Mesenchymal stem cell (in vitro differentiated cells and primary cell): ENCODE measurements around the gene WNK4.

Source experiments
- DNase-seq: peaks from one replicate; pipeline ENCODE4 v3.0.0-alpha.2; 2013
- H2AFZ ChIP-seq: one replicate; pipeline ENCODE4 v1.6.1; 2013; ENCODE audit warnings: low read depth, mild to moderate bottlenecking, control low read depth, inconsistent platforms, low read length, moderate library complexity
- H2AK5ac ChIP-seq: 2 replicates; pipeline ENCODE4 v1.6.1; 2013; ENCODE audit warnings: low read length, moderate library complexity, mild to moderate bottlenecking, inconsistent platforms; ENCODE audit not compliant: severe bottlenecking
- H2BK120ac ChIP-seq: one replicate; pipeline ENCODE4 v1.6.1; 2013; ENCODE audit warnings: low read depth, mild to moderate bottlenecking, inconsistent platforms, low read length, moderate library complexity
- H2BK12ac ChIP-seq, 2 experiments: one replicate each; pipeline ENCODE4 v1.6.1; 2013; ENCODE audit warnings: inconsistent platforms in 2 of 2, low read length in 2 of 2, mild to moderate bottlenecking in 2 of 2, moderate library complexity in 2 of 2, control low read depth in 1 of 2
- H2BK15ac ChIP-seq: one replicate; pipeline ENCODE4 v1.6.1; 2013; ENCODE audit warnings: mild to moderate bottlenecking, low read depth, inconsistent platforms; ENCODE audit not compliant: poor library complexity, severe bottlenecking
- H2BK5ac ChIP-seq: 2 replicates; pipeline ENCODE4 v1.6.1; 2013; ENCODE audit warnings: low read depth, mild to moderate bottlenecking, low read length, control low read depth, inconsistent platforms; ENCODE audit not compliant: poor library complexity, severe bottlenecking
- H3K14ac ChIP-seq, 2 experiments: one replicate each; pipeline ENCODE4 v1.6.1; 2013; ENCODE audit warnings: inconsistent platforms in 2 of 2, low read length in 2 of 2, control low read depth in 1 of 2, mild to moderate bottlenecking in 1 of 2, moderate library complexity in 1 of 2
- H3K18ac ChIP-seq, 2 experiments: one replicate each; pipeline ENCODE4 v1.6.1; 2013; ENCODE audit warnings: inconsistent platforms in 2 of 2, low read length in 2 of 2, control low read depth in 1 of 2, low read depth in 1 of 2, mild to moderate bottlenecking in 1 of 2
- H3K23ac ChIP-seq, 2 experiments: one replicate each; pipeline ENCODE4 v1.6.1; 2013; ENCODE audit warnings: inconsistent platforms in 2 of 2, low read length in 2 of 2, mild to moderate bottlenecking in 2 of 2, moderate library complexity in 2 of 2, control low read depth in 1 of 2
- H3K27ac ChIP-seq: 2 replicates; pipeline ENCODE4 v1.5.1; 2013; ENCODE audit warnings: mild to moderate bottlenecking, moderate library complexity, low read length, control low read depth, inconsistent platforms; ENCODE audit not compliant: poor library complexity, severe bottlenecking
- H3K27me3 ChIP-seq, 2 experiments: 2 replicates each; pipeline versions ENCODE4 v1.6.1 to v1.7.0; 2013; ENCODE audit warnings: low read length in 2 of 2, mild to moderate bottlenecking in 2 of 2, moderate library complexity in 2 of 2, control low read depth in 1 of 2, inconsistent platforms in 1 of 2; ENCODE audit not compliant: control insufficient read depth in 1 of 2, insufficient read depth in 1 of 2
- H3K36me3 ChIP-seq, 2 experiments: 2 replicates each; pipeline versions ENCODE4 v1.6.1 to v1.7.0; 2013; ENCODE audit warnings: low read length in 2 of 2, control low read depth in 1 of 2, inconsistent platforms in 1 of 2, low read depth in 1 of 2, mild to moderate bottlenecking in 1 of 2; ENCODE audit not compliant: insufficient read depth in 2 of 2, control insufficient read depth in 1 of 2
- H3K4ac ChIP-seq, 2 experiments: one replicate each; pipeline ENCODE4 v1.6.1; 2013; ENCODE audit warnings: inconsistent platforms in 2 of 2, low read length in 2 of 2, mild to moderate bottlenecking in 2 of 2, moderate library complexity in 2 of 2, control low read depth in 1 of 2, low read depth in 1 of 2
- H3K4me1 ChIP-seq: 2 replicates; pipeline ENCODE4 v1.6.1; 2013; ENCODE audit warnings: low read depth, low read length, control low read depth; ENCODE audit not compliant: control insufficient read depth, insufficient read depth
- H3K4me2 ChIP-seq: 2 replicates; pipeline ENCODE4 v1.6.1; 2013; ENCODE audit warnings: low read length, mild to moderate bottlenecking, inconsistent platforms; ENCODE audit not compliant: poor library complexity, severe bottlenecking
- H3K4me3 ChIP-seq, 2 experiments: 2 replicates each; pipeline versions ENCODE4 v1.5.1 to v1.7.0; 2013; ENCODE audit warnings: low read length in 2 of 2, mild to moderate bottlenecking in 2 of 2, control low read depth in 1 of 2, low read depth in 1 of 2; ENCODE audit not compliant: insufficient read depth in 1 of 2
- H3K79me1 ChIP-seq: replicated peaks from 2 replicates; pipeline ENCODE4 v1.6.1; 2013; ENCODE audit warnings: mild to moderate bottlenecking, control low read depth, low read length, inconsistent platforms; ENCODE audit not compliant: poor library complexity, severe bottlenecking
- H3K9ac ChIP-seq: 2 replicates; pipeline ENCODE4 v1.7.0; 2013; ENCODE audit warnings: mild to moderate bottlenecking, low read length, moderate library complexity
- H3K9me3 ChIP-seq: 2 replicates; pipeline ENCODE4 v1.7.0; 2013; ENCODE audit warnings: mild to moderate bottlenecking, low read length; ENCODE audit not compliant: control insufficient read depth
- H4K8ac ChIP-seq: one replicate; pipeline ENCODE4 v1.6.1; 2013; ENCODE audit warnings: inconsistent platforms, mild to moderate bottlenecking, low read length, moderate library complexity
- H4K91ac ChIP-seq: one replicate; pipeline ENCODE4 v1.6.1; 2013; ENCODE audit warnings: mild to moderate bottlenecking, low read length, inconsistent platforms
- WGBS: methylation state at CpG from one replicate; pipeline ENCODE4 v1.1.7; 2013; ENCODE audit warnings: mixed read lengths; 5-methylcytosine and 5-hydroxymethylcytosine counted together

Gene WNK4

GRCh38 chr17:42773290-42774035, 6.9 kb upstream of the WNK4 start, which contains the start of gene VPS25:
VPS25 (plus strand) TSS chr17:42773449; CDS start chr17:42773476, 27 bp downstream.
- peaks cover 2% of the 10 kb centered on the region for H3K79me1 ChIP-seq
- peak; percentile 89 for DNase-seq
- H3K9ac ChIP-seq = peak within 1 kb of the TSS; percentile 95
- peak within 1 kb of the TSS; percentile 68 to 97 for H3K4me3 ChIP-seq
- H3K14ac ChIP-seq = peak within 1 kb of the TSS in 1 of 2 experiments; percentile 68
- H2BK15ac ChIP-seq = peak within 1 kb of the TSS; percentile 63
- peak within 1 kb of the TSS in 1 of 2 experiments; percentile 40 for H3K23ac ChIP-seq
- H2BK120ac ChIP-seq = no peak within 1 kb of the TSS
- H3K27me3 ChIP-seq = no peaks in the 10 kb centered on the region
- H3K4ac ChIP-seq = peak within 1 kb of the TSS; percentile 69 to 96
- H2BK12ac ChIP-seq = no peak within 1 kb of the TSS
- H3K4me2 ChIP-seq = peak within 1 kb of the TSS; percentile 93
- peak within 1 kb of the TSS; percentile 43 for H2AFZ ChIP-seq
- H2AK5ac ChIP-seq = peak within 1 kb of the TSS; percentile 62
- peaks cover 10% of the 10 kb centered on the region for H3K4me1 ChIP-seq
- peak within 1 kb of the TSS; percentile 92 for H4K91ac ChIP-seq
- H3K27ac ChIP-seq = peak within 1 kb of the TSS; percentile 97
- under 1% methylated on average over 31 of the region's 39 CpGs for WGBS
- H2BK5ac ChIP-seq = peak within 1 kb of the TSS; percentile 95
- peaks cover 8 to 35% of the 10 kb centered on the region in 2 experiments for H3K36me3 ChIP-seq
- no peaks in the 10 kb centered on the region for H3K9me3 ChIP-seq
- peak within 1 kb of the TSS; percentile 66 to 85 for H3K18ac ChIP-seq
- H4K8ac ChIP-seq = peak within 1 kb of the TSS; percentile 100

DNA sequence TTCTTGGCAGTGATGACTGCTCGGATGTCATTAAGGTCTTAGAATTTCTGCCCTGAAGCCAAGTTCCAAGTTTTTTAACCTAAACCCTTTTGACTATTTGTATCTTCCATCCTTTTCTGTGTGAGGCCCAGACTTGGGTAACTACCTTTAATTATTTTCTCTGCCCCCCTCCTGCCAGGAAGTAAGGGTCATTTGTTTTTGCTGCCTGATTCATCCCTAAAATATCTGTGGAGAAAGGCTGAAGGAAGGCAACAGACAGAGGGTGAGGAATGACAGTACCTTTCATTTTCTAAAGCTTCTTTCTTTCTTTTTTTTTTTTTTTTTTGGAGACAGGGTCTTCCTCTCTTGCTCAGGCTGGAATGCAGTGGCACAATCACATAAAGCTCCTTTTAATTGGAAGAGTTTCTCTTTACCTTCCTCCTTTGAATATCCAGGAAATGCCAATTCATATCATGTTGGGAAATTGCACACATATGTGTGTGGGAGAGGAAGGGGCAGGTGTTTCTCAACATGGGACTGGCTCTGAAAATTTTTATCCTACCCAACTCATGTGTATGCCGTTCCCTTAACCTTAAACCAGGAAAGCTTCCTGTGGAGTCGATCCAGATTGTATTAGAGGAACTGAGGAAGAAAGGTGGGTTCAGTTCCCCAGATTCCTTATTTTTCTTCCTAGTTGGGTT, 6.2 kb upstream of the WNK4 start:
- no peak overlapping the region for H3K14ac ChIP-seq
- peak overlapping the region; percentile 95 for H2BK5ac ChIP-seq
- peak overlapping the region; percentile 97 for H3K27ac ChIP-seq
- WGBS = 56% methylated on average over 1 of the region's 3 CpGs
- no peaks in the 10 kb centered on the region for H3K27me3 ChIP-seq
- no peak overlapping the region for H3K23ac ChIP-seq
- H3K9ac ChIP-seq = peak overlapping the region; percentile 95
- H2AK5ac ChIP-seq = peak overlapping the region; percentile 28
- H3K4me3 ChIP-seq = peak overlapping the region in 1 of 2 experiments; percentile 97
- peaks cover 16 to 42% of the 10 kb centered on the region in 2 experiments for H3K36me3 ChIP-seq
- no peak overlapping the region for H4K8ac ChIP-seq
- no peaks in the 10 kb centered on the region for H3K9me3 ChIP-seq
- no peak overlapping the region for H2BK15ac ChIP-seq
- H3K18ac ChIP-seq = no peak overlapping the region
- no peak for DNase-seq
- peaks cover 10% of the 10 kb centered on the region for H3K4me1 ChIP-seq
- peaks cover 2% of the 10 kb centered on the region for H3K79me1 ChIP-seq
- no peak overlapping the region for H4K91ac ChIP-seq
- no peak overlapping the region for H2BK12ac ChIP-seq
- H2AFZ ChIP-seq = no peak overlapping the region
- peak overlapping the region; percentile 93 for H3K4me2 ChIP-seq
- no peak overlapping the region for H3K4ac ChIP-seq
- no peak overlapping the region for H2BK120ac ChIP-seq

GRCh38 chr17:42775534-42776098, 4.8 kb upstream of the WNK4 start:
- Histone ChIP-seq H3K79me1 (peaks cover 2% of the 10 kb centered on the region), H2BK120ac (no peak overlapping the region), H3K23ac (no peak overlapping the region), H3K18ac (no peak overlapping the region), H3K4me2 (no peak overlapping the region), H3K9ac (no peak overlapping the region), H3K36me3 (peaks cover 19 to 47% of the 10 kb centered on the region in 2 experiments), H2BK12ac (no peak overlapping the region), H3K14ac (no peak overlapping the region), H2BK5ac (no peak overlapping the region), H2BK15ac (no peak overlapping the region), H3K27me3 (peaks cover 0 to 1% of the 10 kb centered on the region in 2 experiments), H3K9me3 (no peaks in the 10 kb centered on the region), H2AFZ (no peak overlapping the region), H4K8ac (no peak overlapping the region), H3K27ac (peak overlapping the region; percentile 97), H4K91ac (no peak overlapping the region), H3K4me3 (no peak overlapping the region), H3K4me1 (peaks cover 16% of the 10 kb centered on the region), H3K4ac (no peak overlapping the region), H2AK5ac (peak overlapping the region; percentile 4)
- WGBS = 51% methylated on average over 3 of the region's 3 CpGs
- DNase-seq = peak; percentile 32

GRCh38 chr17:42778570-42778969, 1.8 kb upstream of the WNK4 start:
- Histone ChIP-seq H3K18ac (no peak overlapping the region), H3K79me1 (peaks cover 19% of the 10 kb centered on the region), H3K9ac (no peak overlapping the region), H3K27ac (no peak overlapping the region), H3K27me3 (peaks cover 0 to 29% of the 10 kb centered on the region in 2 experiments), H3K4ac (no peak overlapping the region), H2BK5ac (no peak overlapping the region), H3K4me2 (no peak overlapping the region), H3K9me3 (no peaks in the 10 kb centered on the region), H3K23ac (no peak overlapping the region), H4K91ac (no peak overlapping the region), H3K14ac (no peak overlapping the region), H2AFZ (no peak overlapping the region), H2BK120ac (no peak overlapping the region), H3K4me3 (no peak overlapping the region), H2BK12ac (no peak overlapping the region), H2AK5ac (no peak overlapping the region), H3K4me1 (peaks cover 40% of the 10 kb centered on the region), H2BK15ac (no peak overlapping the region), H4K8ac (no peak overlapping the region), H3K36me3 (peaks cover 19 to 47% of the 10 kb centered on the region in 2 experiments)
- no peak for DNase-seq
- over 99% methylated on average over 5 of the region's 5 CpGs for WGBS
